DND-41 (cell line): Measurements from ENCODE around the gene CYCS.

ENCODE experiments used
- EZH2 ChIP-seq: IDR thresholded peaks from 3 replicates; pipeline ENCODE4 v1.6.1; 2012; ENCODE audit warnings: borderline replicate concordance, low read depth, mild to moderate bottlenecking, moderate library complexity, low read length, inconsistent platforms; ENCODE audit not compliant: severe bottlenecking
- TF ChIP-seq, protein P1 (sequence below): IDR thresholded peaks from 2 replicates; pipeline ENCODE4 v1.5.1; 2012; ENCODE audit warnings: borderline replicate concordance, low read length, moderate library complexity, mild to moderate bottlenecking; ENCODE audit not compliant: poor library complexity, severe bottlenecking; ENCODE audit errors: extremely low read depth

DNA sequence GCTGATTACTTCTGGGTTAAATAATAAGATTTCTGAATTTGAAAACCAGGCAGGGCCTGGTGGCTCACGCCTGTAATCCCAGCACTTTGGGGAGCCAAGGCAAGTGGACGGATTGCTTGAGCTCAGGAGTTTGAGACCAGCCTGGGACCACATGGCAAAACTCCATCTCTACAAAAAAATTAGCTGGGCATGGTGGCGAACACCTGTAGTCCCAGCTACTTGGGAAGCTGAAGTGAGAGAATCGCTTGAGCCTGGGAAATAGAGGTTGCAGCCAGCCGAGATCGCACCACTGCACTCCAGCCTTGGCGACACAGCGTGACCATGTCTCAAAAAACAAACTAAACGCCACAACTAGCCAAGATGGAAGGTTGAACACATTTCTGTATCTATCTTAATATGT, 3.5 kb downstream of the CYCS start:
- no peak for TF ChIP-seq EZH2
- TF ChIP-seq, protein P1, sequence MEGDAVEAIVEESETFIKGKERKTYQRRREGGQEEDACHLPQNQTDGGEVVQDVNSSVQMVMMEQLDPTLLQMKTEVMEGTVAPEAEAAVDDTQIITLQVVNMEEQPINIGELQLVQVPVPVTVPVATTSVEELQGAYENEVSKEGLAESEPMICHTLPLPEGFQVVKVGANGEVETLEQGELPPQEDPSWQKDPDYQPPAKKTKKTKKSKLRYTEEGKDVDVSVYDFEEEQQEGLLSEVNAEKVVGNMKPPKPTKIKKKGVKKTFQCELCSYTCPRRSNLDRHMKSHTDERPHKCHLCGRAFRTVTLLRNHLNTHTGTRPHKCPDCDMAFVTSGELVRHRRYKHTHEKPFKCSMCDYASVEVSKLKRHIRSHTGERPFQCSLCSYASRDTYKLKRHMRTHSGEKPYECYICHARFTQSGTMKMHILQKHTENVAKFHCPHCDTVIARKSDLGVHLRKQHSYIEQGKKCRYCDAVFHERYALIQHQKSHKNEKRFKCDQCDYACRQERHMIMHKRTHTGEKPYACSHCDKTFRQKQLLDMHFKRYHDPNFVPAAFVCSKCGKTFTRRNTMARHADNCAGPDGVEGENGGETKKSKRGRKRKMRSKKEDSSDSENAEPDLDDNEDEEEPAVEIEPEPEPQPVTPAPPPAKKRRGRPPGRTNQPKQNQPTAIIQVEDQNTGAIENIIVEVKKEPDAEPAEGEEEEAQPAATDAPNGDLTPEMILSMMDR, result no peak
